ENCODE data around the gene LSG1.

The LSG1 gene

DNA sequence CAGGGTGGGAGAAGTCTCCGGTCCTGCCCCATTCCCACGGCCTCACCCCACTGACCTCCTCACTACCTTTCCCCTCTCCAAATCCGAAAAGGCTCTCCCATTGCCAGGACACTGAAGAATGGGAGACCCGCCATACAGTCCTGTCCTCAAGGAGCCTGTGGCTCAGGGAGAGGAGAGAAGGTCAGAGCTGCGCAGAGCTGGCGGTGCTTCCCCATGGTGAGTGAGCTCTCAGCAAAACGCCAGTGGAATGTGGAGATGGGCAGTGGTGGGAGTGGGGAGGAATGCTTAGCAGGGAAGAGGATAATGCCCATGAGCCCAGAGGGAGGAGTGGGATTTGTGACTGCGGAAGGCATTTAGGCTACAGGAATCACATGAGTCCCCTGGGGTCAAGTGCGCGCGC, 33.8 kb upstream of the LSG1 start:
- H3K27me3 ChIP-seq = no peaks in the 10 kb centered on the region
- H3K36me3 ChIP-seq = no peaks in the 10 kb centered on the region
- TF ChIP-seq, protein P1, sequence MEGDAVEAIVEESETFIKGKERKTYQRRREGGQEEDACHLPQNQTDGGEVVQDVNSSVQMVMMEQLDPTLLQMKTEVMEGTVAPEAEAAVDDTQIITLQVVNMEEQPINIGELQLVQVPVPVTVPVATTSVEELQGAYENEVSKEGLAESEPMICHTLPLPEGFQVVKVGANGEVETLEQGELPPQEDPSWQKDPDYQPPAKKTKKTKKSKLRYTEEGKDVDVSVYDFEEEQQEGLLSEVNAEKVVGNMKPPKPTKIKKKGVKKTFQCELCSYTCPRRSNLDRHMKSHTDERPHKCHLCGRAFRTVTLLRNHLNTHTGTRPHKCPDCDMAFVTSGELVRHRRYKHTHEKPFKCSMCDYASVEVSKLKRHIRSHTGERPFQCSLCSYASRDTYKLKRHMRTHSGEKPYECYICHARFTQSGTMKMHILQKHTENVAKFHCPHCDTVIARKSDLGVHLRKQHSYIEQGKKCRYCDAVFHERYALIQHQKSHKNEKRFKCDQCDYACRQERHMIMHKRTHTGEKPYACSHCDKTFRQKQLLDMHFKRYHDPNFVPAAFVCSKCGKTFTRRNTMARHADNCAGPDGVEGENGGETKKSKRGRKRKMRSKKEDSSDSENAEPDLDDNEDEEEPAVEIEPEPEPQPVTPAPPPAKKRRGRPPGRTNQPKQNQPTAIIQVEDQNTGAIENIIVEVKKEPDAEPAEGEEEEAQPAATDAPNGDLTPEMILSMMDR (IDR thresholded peaks at IDR 0.05) = no peak
- H3K27ac ChIP-seq = no peak overlapping the region
- no peaks in the 10 kb centered on the region for H3K4me1 ChIP-seq (ENCODE audit: control insufficient read depth in 1 of 2, insufficient read depth in 1 of 2, low read depth in 1 of 2, low read length in 1 of 2)
- no peaks in the 10 kb centered on the region for H3K9me3 ChIP-seq
- H3K4me3 ChIP-seq (ENCODE audit: low read depth in 1 of 2, low read length in 1 of 2) = no peak overlapping the region

DNA sequence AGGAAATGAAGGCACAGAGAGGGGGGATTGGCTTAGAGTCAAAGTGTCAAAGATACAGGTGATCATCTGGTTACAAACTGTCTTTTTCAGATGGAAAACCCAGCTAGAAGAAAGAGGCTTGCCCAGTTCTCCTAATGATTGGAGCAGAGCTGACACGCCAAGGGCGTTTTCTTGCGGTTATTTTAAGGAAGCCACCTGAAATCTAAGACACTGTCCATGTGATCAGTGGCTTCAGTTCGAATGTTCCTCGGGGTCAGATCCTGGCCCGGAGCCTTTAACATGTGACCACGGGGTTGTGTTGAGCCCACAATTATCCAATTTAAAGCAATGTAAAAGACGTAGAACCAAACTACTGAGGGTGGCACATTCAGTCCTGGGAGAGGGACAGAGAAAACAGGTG, 33.2 kb upstream of the LSG1 start:
- Histone ChIP-seq H3K4me1 (ENCODE audit: control insufficient read depth in 1 of 2, insufficient read depth in 1 of 2, low read depth in 1 of 2, low read length in 1 of 2) (no peaks in the 10 kb centered on the region), H3K9me3 (no peaks in the 10 kb centered on the region), H3K36me3 (no peaks in the 10 kb centered on the region), H3K27me3 (no peaks in the 10 kb centered on the region), H3K4me3 (ENCODE audit: low read depth in 1 of 2, low read length in 1 of 2) (no peak overlapping the region), H3K27ac (no peak overlapping the region)
- TF ChIP-seq, protein P1 (IDR thresholded peaks at IDR 0.05) = no peak

DNA sequence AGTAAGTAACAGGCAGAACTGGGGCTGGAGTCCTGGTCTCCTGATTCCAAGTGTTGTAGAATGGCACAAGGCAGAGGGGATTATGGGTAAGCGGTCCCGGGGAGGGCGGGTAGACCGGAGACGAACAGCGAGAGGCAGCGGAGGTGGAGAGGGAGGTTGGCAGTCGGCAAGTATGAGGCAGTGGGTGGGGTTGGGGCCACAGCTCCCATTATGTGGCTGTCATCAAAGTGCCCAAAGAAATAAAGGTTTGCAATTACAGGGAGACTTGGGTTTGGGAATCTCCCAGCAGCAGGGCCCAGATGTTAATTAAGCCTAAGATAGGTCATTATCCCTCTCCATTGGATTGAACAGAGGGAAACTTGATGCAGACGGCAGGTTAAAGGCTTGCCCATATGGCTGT, 30.6 kb upstream of the LSG1 start:
- H3K9me3 ChIP-seq = no peaks in the 10 kb centered on the region
- H3K4me1 ChIP-seq (ENCODE audit: control insufficient read depth in 1 of 2, insufficient read depth in 1 of 2, low read depth in 1 of 2, low read length in 1 of 2) = no peaks in the 10 kb centered on the region
- no peak overlapping the region for H3K27ac ChIP-seq
- no peaks in the 10 kb centered on the region for H3K27me3 ChIP-seq
- TF ChIP-seq, protein P1 (IDR thresholded peaks at IDR 0.05) = no peak
- no peak overlapping the region for H3K4me3 ChIP-seq (ENCODE audit: low read depth in 1 of 2, low read length in 1 of 2)
- no peaks in the 10 kb centered on the region for H3K36me3 ChIP-seq

DNA sequence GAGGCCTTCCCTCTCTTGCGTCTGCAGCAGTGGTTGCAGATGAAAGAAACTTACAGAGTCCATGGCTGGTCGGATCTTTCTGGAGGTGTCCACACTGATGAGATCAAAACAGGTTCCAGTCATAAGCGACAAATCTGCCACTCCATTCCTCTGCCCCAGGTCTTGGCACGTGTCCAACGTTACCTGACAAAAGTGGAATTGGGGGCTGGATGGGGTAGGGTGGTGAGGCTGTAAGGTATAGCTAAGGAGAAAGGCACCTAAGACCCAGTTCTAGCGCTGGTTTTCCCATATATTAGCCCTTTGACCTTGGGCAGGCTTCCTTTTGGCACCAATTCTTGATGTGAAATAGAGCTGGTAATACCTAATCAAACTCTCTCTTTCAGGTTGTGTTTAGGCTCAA, 24.7 kb upstream of the LSG1 start:
- no peak overlapping the region for H3K27ac ChIP-seq
- no peaks in the 10 kb centered on the region for H3K27me3 ChIP-seq
- no peaks in the 10 kb centered on the region for H3K9me3 ChIP-seq
- TF ChIP-seq, protein P1 (IDR thresholded peaks at IDR 0.05) = no peak
- H3K4me3 ChIP-seq (ENCODE audit: low read depth in 1 of 2, low read length in 1 of 2) = no peak overlapping the region
- no peaks in the 10 kb centered on the region for H3K36me3 ChIP-seq
- H3K4me1 ChIP-seq (ENCODE audit: control insufficient read depth in 1 of 2, insufficient read depth in 1 of 2, low read depth in 1 of 2, low read length in 1 of 2) = no peaks in the 10 kb centered on the region

DNA sequence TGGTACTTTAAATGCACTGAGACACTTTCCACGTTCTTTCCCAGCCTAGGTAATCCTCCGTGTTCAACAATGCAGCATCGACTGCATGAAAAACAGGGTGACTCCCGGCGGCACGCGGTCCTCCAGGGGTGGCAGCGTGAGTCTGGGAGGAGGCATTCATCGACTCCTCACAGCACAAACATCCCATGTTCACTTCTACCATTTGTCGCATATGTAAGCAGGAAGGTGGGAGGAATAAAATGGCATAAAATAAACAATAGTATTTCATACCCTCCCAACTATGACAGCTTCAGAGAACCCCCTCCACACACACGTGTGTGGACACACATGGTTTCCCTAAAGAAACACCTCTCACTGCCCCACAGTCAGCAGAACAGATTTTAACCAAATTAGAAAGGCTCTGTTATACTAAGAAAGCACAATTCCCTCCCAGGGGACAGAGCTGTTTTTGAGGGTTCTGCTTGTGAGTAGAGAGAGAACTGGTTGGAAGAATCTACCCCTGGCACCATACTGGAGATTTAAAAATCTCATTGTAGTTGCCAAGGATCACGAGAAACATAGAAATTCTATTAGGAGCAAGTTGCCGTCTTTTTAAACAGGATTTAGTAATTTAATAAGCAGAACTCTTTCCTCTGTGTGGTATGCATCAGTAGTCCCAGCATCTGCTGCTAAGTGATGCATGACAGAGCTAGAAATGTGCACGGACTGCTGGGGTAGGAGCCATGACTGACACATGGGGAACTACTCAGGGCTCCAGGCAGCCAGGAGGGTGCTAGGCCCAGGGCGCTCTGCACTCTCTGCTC, 19.7 kb upstream of the LSG1 start:
- Histone ChIP-seq H3K36me3 (no peaks in the 10 kb centered on the region), H3K27me3 (peaks cover 7% of the 10 kb centered on the region), H3K27ac (no peak overlapping the region), H3K4me1 (ENCODE audit: control insufficient read depth in 1 of 2, insufficient read depth in 1 of 2, low read depth in 1 of 2, low read length in 1 of 2) (peaks cover 22 to 23% of the 10 kb centered on the region in 2 experiments), H3K9me3 (no peaks in the 10 kb centered on the region), H3K4me3 (ENCODE audit: low read depth in 1 of 2, low read length in 1 of 2) (no peak overlapping the region)
- TF ChIP-seq, protein P1 (IDR thresholded peaks at IDR 0.05) = no peak

Measured in neutrophil (primary cell).